Adrenal gland (tissue), 12 donors: Measurements from ENCODE around the gene MPP1. TPM values are rescaled to one million over a fixed set of nuclear protein-coding genes. Genes with fewer than 3 reads are reported as not detected.

Experiments used
- DNase-seq, 7 donors: peaks; one replicate each; pipeline ENCODE4 v3.0.0-alpha.2; 2019 to 2020
- H3K27ac ChIP-seq, 5 donors: fragments of 200-600 bp; sonication (generic) in 4 of 5; 1 replicate in 3 of 5; 2 replicates in 2 of 5; pipeline versions ENCODE4 v1.5.1 to v1.8.0; 2016 to 2020; ENCODE audit warnings: mild to moderate bottlenecking in 1 of 5
- H3K27me3 ChIP-seq: fragments of 200-600 bp; 2 replicates; pipeline ENCODE4 v1.8.0; 2021
- H3K36me3 ChIP-seq, 2 donors: fragments of 200-600 bp; replicated peaks in 1 of 2; 1 replicate in 1 of 2; 2 replicates in 1 of 2; pipeline versions ENCODE4 v1.5.1 to v1.8.0; 2018 to 2022
- H3K4me1 ChIP-seq, 2 donors: fragments of 200-600 bp; replicated peaks in 1 of 2; 1 replicate in 1 of 2; 2 replicates in 1 of 2; pipeline versions ENCODE4 v1.5.1 to v1.8.0; 2018 to 2021
- H3K4me3 ChIP-seq, 4 donors: fragments of 200-600 bp; sonication (generic) in 3 of 4; one replicate each; pipeline ENCODE4 v1.5.1; 2016 to 2018
- H3K9me3 ChIP-seq, 3 donors: fragments of 200-600 bp; sonication (generic) in 1 of 3; replicated peaks in 1 of 3; 1 replicate in 2 of 3; 2 replicates in 1 of 3; pipeline versions ENCODE4 v1.5.1 to v1.8.0; 2016 to 2021
- CTCF ChIP-seq, 6 experiments: fragments of 450-650 bp in 4 of 6; fragments of 200-600 bp in 2 of 6; sonication (generic) in 1 of 6; IDR thresholded peaks; 1 replicate in 5 of 6; 2 replicates in 1 of 6; pipeline versions ENCODE4 v1.5.1 to v1.8.0; 2016 to 2021; ENCODE audit warnings: antibody characterized with exemption in 6 of 6, mild to moderate bottlenecking in 2 of 6, moderate library complexity in 1 of 6
- POLR2A ChIP-seq, 2 donors: fragments of 450-650 bp; IDR thresholded peaks; one replicate each; pipeline ENCODE4 v1.6.1; 2017; ENCODE audit warnings: antibody characterized with exemption in 2 of 2, mild to moderate bottlenecking in 2 of 2, moderate library complexity in 1 of 2
- WGBS, 4 donors: extraction: QIAGEN DNeasy Blood & Tissue Kit in 2 of 4; methylation state at CpG; one replicate each; pipeline versions ENCODE4 v1.1.5 to v1.1.7; 2013 to 2017; 5-methylcytosine and 5-hydroxymethylcytosine counted together
- intact Hi-C, 2 donors: fragments of 100-400 bp; cut with DNase I; formaldehyde crosslinking; loops; one replicate each; pipeline versions ENCODE4 v1.14.1 to v1.15.0; 2022 to 2023
- polyA plus RNA-seq, 3 donors: library from polyadenylated mRNA; stranded (reverse); fragments of 200-250 nt in 2 of 3; fragments of 350-450 nt in 1 of 3; fragmentation: Illumina TruSeq in 1 of 3; extraction: RNeasy Lipid Tissue Mini Kit (QIAGEN cat#74804) in 1 of 3; gene quantifications; one replicate each; pipeline ENCODE4 v1.2.3, GENCODE V29; 2013 to 2014
- total RNA-seq, 9 donors: library from RNA; depleted of rRNA in 4 of 9; stranded (reverse); fragments of >200 nt in 4 of 9; fragments of 120-200 nt in 1 of 9; fragmentation: NEBNext Ultra II Directional in 1 of 9; extraction: Animal tissue kit (Norgen Biotek cat#: 25700) in 1 of 9; gene quantifications; one replicate each; pipeline versions ENCODE4 v1.1.0 to v1.2.4, GENCODE V29; 2013 to 2023
- donor health status: healthy with polysubstance abuse.
- donor health status: Bipolar disorder and iron deficiency.
- donor health status: DM: yes; HTN: yes; CAD: no.
- donor health status: DM: no; HTN: no; CAD: no.
- donor health status: DM: no; HTN: no; CAD: no.
- donor health status: DM: yes; HTN: yes; CAD: no.

Gene MPP1
- total and polyA plus RNA-seq, 12 donors = 34.4 to 188 (median 57.6) TPM

GRCh38 chrX:154791467-154791866, 13.8 kb downstream of the MPP1 start:
- no peak overlapping the region for H3K4me3 ChIP-seq
- WGBS, 4 donors = 71 to 89% (median 79%) methylated on average over 4 of the region's 4 CpGs

DNA sequence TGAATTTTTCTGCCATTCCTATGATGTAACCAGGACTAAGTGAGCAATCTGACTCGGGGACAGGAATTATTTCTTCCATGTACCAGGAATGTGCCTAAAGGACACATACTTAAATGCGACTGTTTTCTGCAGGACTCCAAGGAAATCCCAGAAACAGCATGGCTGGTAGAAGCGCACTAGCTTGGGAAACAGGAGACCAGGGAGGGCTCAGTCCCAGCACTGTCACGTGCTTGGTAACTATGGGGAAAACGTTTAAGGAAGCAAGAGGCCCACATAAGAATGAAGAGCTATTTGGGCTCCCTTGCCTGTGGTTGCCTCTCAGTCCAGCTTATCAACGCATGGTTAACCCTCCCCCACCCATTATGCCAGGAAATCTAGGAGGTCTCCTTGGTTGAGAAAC, 19.6 kb downstream of the MPP1 start:
- intact Hi-C loops = no loop called here

More at GRCh38 chrX:154791467-154791866, 13.8 kb downstream of the MPP1 start:
- Histone ChIP-seq H3K27me3 (no peaks in the 10 kb centered on the region), H3K9me3 (no peaks in the 10 kb centered on the region), H3K4me1 (no peaks in the 10 kb centered on the region), H3K36me3 (peaks cover 0 to 4% of the 10 kb centered on the region in 2 donors), H3K27ac (no peak overlapping the region)
- TF ChIP-seq POLR2A (IDR thresholded peaks at IDR 0.05) = no peak
- TF ChIP-seq CTCF (IDR thresholded peaks at IDR 0.05) = no peak
- intact Hi-C loops = no loop called here
- DNase-seq = no peak

GRCh38 chrX:154784149-154784995, 20.9 kb downstream of the MPP1 start:
- Histone ChIP-seq H3K27ac (no peak overlapping the region), H3K4me1 (no peaks in the 10 kb centered on the region), H3K4me3 (no peak overlapping the region), H3K27me3 (no peaks in the 10 kb centered on the region), H3K9me3 (no peaks in the 10 kb centered on the region), H3K36me3 (peaks cover 0 to 12% of the 10 kb centered on the region in 2 donors)
- TF ChIP-seq POLR2A (IDR thresholded peaks at IDR 0.05) = no peak
- no peak for TF ChIP-seq CTCF (IDR thresholded peaks at IDR 0.05)
- 72 to 89% (median 82%) methylated on average over 13 of the region's 13 CpGs for WGBS, 4 donors
- DNase-seq = no peak
- intact Hi-C loops = no loop called here

More for the DNA sequence above, 19.6 kb downstream of the MPP1 start:
- DNase-seq = no peak
- Histone ChIP-seq H3K27ac (no peak overlapping the region), H3K4me3 (no peak overlapping the region), H3K4me1 (no peaks in the 10 kb centered on the region), H3K27me3 (no peaks in the 10 kb centered on the region), H3K36me3 (peaks cover 0 to 11% of the 10 kb centered on the region in 2 donors), H3K9me3 (no peaks in the 10 kb centered on the region)
- WGBS, 4 donors = 58 to 69% (median 64%) methylated on average over 3 to 6 of the region's 6 CpGs
- no peak for TF ChIP-seq CTCF (IDR thresholded peaks at IDR 0.05)
- no peak for TF ChIP-seq POLR2A (IDR thresholded peaks at IDR 0.05)

GRCh38 chrX:154780968-154781367, 24.3 kb downstream of the MPP1 start:
- Histone ChIP-seq H3K36me3 (peaks cover 0 to 13% of the 10 kb centered on the region in 2 donors), H3K9me3 (no peaks in the 10 kb centered on the region), H3K27ac (no peak overlapping the region), H3K4me3 (no peak overlapping the region), H3K4me1 (peaks cover 0 to 4% of the 10 kb centered on the region in 2 donors), H3K27me3 (no peaks in the 10 kb centered on the region)
- TF ChIP-seq CTCF (IDR thresholded peaks at IDR 0.05) (no peak), POLR2A (IDR thresholded peaks at IDR 0.05) (no peak)
- DNase-seq = no peak
- 79 to 96% (median 85%) methylated on average over 7 to 9 of the region's 9 CpGs for WGBS, 4 donors
- intact Hi-C loops = no loop called here
